ENCODE measurements around the gene MARCHF3.

Gene MARCHF3

DNA sequence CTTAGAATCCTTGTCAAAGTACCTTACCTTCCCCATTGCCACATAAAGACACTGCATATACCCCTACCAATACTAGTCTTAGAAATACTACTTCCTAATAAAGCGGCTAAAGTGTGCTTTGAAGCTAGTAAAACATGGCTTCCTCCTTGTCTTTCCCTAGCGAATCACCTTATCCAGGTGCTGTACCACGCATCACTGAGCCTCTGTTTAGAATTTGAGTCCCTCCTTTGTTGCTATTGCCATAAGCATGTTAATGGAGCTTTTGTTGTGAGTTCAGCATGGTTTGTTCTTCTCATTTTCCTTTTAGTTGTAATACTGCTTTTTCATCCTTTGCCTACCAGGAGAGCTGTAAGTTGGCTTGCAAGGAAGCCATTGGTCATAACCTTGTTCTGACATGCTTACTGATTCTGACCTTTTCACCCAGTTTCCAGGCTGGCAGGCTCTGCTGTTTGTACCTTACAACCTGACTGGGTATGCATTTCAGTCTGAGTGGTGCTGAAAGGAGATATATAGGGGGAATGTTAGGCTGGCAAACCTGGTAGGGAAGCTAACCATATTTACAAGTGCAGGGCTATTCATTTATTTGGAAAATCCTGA lies 203.6 kb downstream of the MARCHF3 start:
- DNase-seq = no peak
- H3K9me3 Mint-ChIP-seq = no peaks in the 10 kb centered on the region
- no peak overlapping the region for H3K27ac Mint-ChIP-seq
- no peaks in the 10 kb centered on the region for H3K27me3 Mint-ChIP-seq
- H3K4me3 Mint-ChIP-seq = no peak overlapping the region
- peaks cover 5% of the 10 kb centered on the region for H3K4me1 Mint-ChIP-seq
- peaks cover 71% of the 10 kb centered on the region for H3K36me3 Mint-ChIP-seq (ENCODE audit: low read depth)
- no peak for ATAC-seq

DNA sequence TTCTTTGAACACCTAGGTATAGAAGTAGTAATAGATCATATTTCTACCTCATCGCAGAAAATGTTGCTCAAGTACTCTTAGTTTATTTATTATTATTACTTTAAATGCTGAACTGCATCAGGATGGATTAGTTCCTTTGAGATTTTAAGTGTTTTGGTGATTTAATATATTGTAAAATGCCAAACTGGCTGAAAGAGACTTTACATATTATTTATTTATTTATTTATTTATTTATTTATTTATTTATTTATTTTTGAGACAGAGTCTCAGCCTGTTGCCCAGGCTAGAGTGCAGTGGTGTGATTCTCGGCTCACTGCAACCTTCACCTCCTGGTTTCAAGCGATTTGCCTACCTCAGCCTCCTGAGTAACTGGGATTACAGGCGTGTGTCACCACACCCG lies 211.1 kb downstream of the MARCHF3 start:
- Mint-ChIP-seq H3K9me3 (no peaks in the 10 kb centered on the region), H3K27ac (no peak overlapping the region), H3K4me1 (peaks cover 6% of the 10 kb centered on the region), H3K4me3 (no peak overlapping the region), H3K27me3 (no peaks in the 10 kb centered on the region), H3K36me3 (ENCODE audit: low read depth) (peaks cover 64% of the 10 kb centered on the region)
- DNase-seq (no peak), ATAC-seq (no peak)

DNA sequence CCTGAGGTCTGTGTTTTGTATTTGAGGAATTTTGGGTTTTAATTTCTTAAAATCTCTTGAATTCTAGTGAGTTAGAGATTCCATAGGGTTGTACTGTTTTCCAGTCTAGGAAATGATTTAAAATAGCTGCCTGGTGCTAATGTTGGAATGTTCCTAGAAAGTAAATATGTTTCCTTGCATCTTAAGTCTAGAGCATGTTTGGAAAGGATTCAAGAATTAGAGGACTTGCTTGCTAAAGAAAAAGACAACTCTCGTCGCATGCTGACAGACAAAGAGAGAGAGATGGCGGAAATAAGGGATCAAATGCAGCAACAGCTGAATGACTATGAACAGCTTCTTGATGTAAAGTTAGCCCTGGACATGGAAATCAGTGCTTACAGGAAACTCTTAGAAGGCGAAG lies 211.6 kb downstream of the MARCHF3 start:
- ATAC-seq (no peak), DNase-seq (no peak)
- H3K4me1 Mint-ChIP-seq = peaks cover 7% of the 10 kb centered on the region
- no peaks in the 10 kb centered on the region for H3K9me3 Mint-ChIP-seq
- no peak overlapping the region for H3K4me3 Mint-ChIP-seq
- H3K27me3 Mint-ChIP-seq = no peaks in the 10 kb centered on the region
- no peak overlapping the region for H3K27ac Mint-ChIP-seq
- peaks cover 65% of the 10 kb centered on the region for H3K36me3 Mint-ChIP-seq (ENCODE audit: low read depth)
